Osteocyte (in vitro differentiated cells): Measurements from ENCODE around the gene TRAPPC1. TPM values are rescaled to one million over a fixed set of nuclear protein-coding genes. Genes with fewer than 3 reads are reported as not detected.
A peak's percentile ranks its signal among the peaks of the same experiment; 100 is the strongest.

Experiments
- DNase-seq: peaks from one replicate; pipeline ENCODE4 v3.0.0; 2021; ENCODE audit warnings: mixed read lengths; ENCODE audit not compliant: unreplicated experiment; ENCODE audit errors: extremely low spot score
- H3K27ac Mint-ChIP-seq: one replicate; pipeline ENCODE4 v1.8.0; 2021; ENCODE audit warnings: mild to moderate bottlenecking, mixed read lengths; ENCODE audit not compliant: unreplicated experiment
- H3K27me3 Mint-ChIP-seq: one replicate; pipeline ENCODE4 v1.8.0; 2021; ENCODE audit warnings: mixed read lengths; ENCODE audit not compliant: unreplicated experiment
- H3K36me3 Mint-ChIP-seq: one replicate; pipeline ENCODE4 v1.8.0; 2021; ENCODE audit warnings: mixed read lengths; ENCODE audit not compliant: unreplicated experiment
- H3K4me1 Mint-ChIP-seq: one replicate; pipeline ENCODE4 v1.8.0; 2021; ENCODE audit warnings: mixed read lengths; ENCODE audit not compliant: unreplicated experiment
- H3K4me3 Mint-ChIP-seq: one replicate; pipeline ENCODE4 v1.8.0; 2021; ENCODE audit warnings: mild to moderate bottlenecking, moderate library complexity, mixed read lengths; ENCODE audit not compliant: unreplicated experiment
- H3K9me3 Mint-ChIP-seq: one replicate; pipeline ENCODE4 v1.8.0; 2021; ENCODE audit warnings: mixed read lengths; ENCODE audit not compliant: unreplicated experiment
- CTCF ChIP-seq: fragments of 200-600 bp; sonication (generic); IDR thresholded peaks from 2 replicates; pipeline ENCODE4 v1.5.0; 2021; ENCODE audit warnings: antibody characterized with exemption, mild to moderate bottlenecking, moderate library complexity
- total RNA-seq: library from RNA; stranded (reverse); gene quantifications from 2 replicates; pipeline ENCODE4 v1.2.1, GENCODE V29; 2021

The TRAPPC1 gene
- total RNA-seq, 1 donor from 2014 or later: 122 TPM

- TF ChIP-seq CTCF: no peak
- DNase-seq: no peak
- no peak overlapping the region for H3K4me3 Mint-ChIP-seq
- no peaks in the 10 kb centered on the region for H3K9me3 Mint-ChIP-seq
- no peaks in the 10 kb centered on the region for H3K4me1 Mint-ChIP-seq
- H3K27me3 Mint-ChIP-seq: no peaks in the 10 kb centered on the region
- no peak overlapping the region for H3K27ac Mint-ChIP-seq
- H3K36me3 Mint-ChIP-seq: peaks cover 41% of the 10 kb centered on the region
Observed at GRCh38 chr17:7943291-7943690, 11.5 kb upstream of the TRAPPC1 start.

GRCh38 chr17:7940743-7941142 lies 9.0 kb upstream of the TRAPPC1 start:
- H3K9me3 Mint-ChIP-seq: no peaks in the 10 kb centered on the region
- TF ChIP-seq CTCF: no peak
- H3K4me3 Mint-ChIP-seq: no peak overlapping the region
- peaks cover 2% of the 10 kb centered on the region for H3K4me1 Mint-ChIP-seq
- H3K36me3 Mint-ChIP-seq: peaks cover 38% of the 10 kb centered on the region
- H3K27me3 Mint-ChIP-seq: no peaks in the 10 kb centered on the region
- H3K27ac Mint-ChIP-seq: no peak overlapping the region
- DNase-seq: no peak

DNA sequence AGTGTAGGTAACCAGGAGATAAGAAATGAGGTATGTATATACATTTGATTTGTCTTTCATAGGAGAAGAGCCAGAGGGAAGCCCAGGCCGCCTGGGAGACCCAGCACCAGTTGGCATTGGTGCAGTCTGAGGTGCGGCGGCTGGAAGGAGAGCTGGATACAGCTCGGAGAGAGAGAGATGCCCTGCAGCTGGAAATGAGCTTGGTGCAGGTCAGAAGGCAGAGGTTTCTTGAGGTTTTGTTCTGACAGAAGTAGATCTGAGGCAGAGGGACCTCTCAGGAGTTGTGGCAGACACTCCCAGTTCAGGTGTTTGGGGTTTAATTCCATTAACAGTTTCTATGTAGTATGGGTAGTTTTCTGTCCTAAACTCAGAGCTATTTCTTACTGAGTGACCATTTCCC lies 8.3 kb upstream of the TRAPPC1 start:
- H3K9me3 Mint-ChIP-seq: no peaks in the 10 kb centered on the region
- no peak for DNase-seq
- H3K36me3 Mint-ChIP-seq: peaks cover 39% of the 10 kb centered on the region
- no peak overlapping the region for H3K4me3 Mint-ChIP-seq
- peaks cover 7% of the 10 kb centered on the region for H3K4me1 Mint-ChIP-seq
- H3K27me3 Mint-ChIP-seq: no peaks in the 10 kb centered on the region
- no peak for TF ChIP-seq CTCF
- no peak overlapping the region for H3K27ac Mint-ChIP-seq

- no peaks in the 10 kb centered on the region for H3K9me3 Mint-ChIP-seq
- H3K4me1 Mint-ChIP-seq: peaks cover 35% of the 10 kb centered on the region
- H3K4me3 Mint-ChIP-seq: no peak overlapping the region
- TF ChIP-seq CTCF: no peak
- no peak for DNase-seq
- peaks cover 28% of the 10 kb centered on the region for H3K36me3 Mint-ChIP-seq
- no peak overlapping the region for H3K27ac Mint-ChIP-seq
- H3K27me3 Mint-ChIP-seq: no peaks in the 10 kb centered on the region
Observed at GRCh38 chr17:7935859-7936258, 4.1 kb upstream of the TRAPPC1 start.

DNA sequence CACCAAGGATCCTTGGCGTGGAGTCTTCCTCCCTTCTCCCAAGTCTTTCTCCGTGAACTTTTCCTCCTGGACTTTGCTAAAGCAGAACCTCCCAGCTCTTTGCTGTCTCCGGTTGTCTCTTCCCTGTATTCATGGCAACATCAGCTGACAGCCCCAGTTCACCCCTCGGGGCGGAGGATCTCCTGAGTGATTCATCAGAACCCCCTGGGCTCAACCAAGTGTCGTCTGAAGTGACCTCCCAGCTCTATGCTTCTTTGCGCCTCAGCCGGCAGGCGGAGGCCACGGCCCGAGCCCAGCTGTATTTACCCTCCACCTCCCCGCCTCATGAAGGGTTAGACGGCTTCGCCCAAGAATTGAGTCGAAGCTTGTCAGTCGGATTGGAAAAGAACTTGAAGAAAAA lies 1.2 kb upstream of the TRAPPC1 start:
- no peak for DNase-seq
- peak overlapping the region; percentile 95 for H3K27ac Mint-ChIP-seq
- H3K4me3 Mint-ChIP-seq: peak overlapping the region; percentile 97
- TF ChIP-seq CTCF: no peak
- H3K4me1 Mint-ChIP-seq: peaks cover 48% of the 10 kb centered on the region
- H3K36me3 Mint-ChIP-seq: peaks cover 17% of the 10 kb centered on the region
- H3K9me3 Mint-ChIP-seq: no peaks in the 10 kb centered on the region
- H3K27me3 Mint-ChIP-seq: no peaks in the 10 kb centered on the region
